Measurements from ENCODE around the gene GDAP1L1.

The GDAP1L1 gene

DNA sequence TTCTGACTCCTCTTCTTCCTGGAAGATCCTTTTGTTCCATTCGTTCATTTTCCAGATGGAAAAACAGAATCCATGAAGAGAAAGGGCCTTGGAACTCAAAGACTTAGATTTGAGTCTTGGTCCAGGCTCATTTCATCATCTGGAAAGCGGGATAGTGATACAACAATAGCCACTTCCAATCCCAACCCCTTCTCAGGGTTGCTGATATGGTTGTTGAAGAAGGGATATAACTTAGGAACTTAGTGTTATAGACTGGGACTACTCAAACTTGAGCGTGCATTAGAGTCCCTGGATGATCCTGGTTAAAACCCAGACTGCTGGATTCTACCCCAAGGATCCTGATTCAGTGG lies 1.3 kb downstream of the GDAP1L1 start:
- H3K4me1 ChIP-seq (ENCODE audit: control extremely low read depth in 1 of 4, control insufficient read depth in 4 of 4, insufficient read depth in 4 of 4, low read length in 3 of 4) = peaks cover 0 to 4% (median 0%) of the 10 kb centered on the region in 4 experiments
- POLR2A ChIA-PET = interaction anchor here (0.7 kb wide), 1 partner anchor 259 kb away, joined by 4 read pairs; no protein-coding TSS in a partner anchor
- peaks cover 0 to 3% (median 0%) of the 10 kb centered on the region in 5 experiments for H3K9me3 ChIP-seq (ENCODE audit: control extremely low read depth in 1 of 5, control insufficient read depth in 4 of 5, insufficient read depth in 2 of 5, low read depth in 1 of 5, low read length in 4 of 5)
- CTCF ChIA-PET = interaction anchor here (1.2 to 1.4 kb wide), 2 partner anchors 8 to 71 kb away, joined by 3 to 4 read pairs; no protein-coding TSS in a partner anchor
- H3K27ac ChIP-seq (ENCODE audit: insufficient read depth in 1 of 2, low read depth in 1 of 2, low read length in 2 of 2, poor library complexity in 1 of 2, severe bottlenecking in 2 of 2) = no peak overlapping the region
- no peak for DNase-seq
- H3K4me3 ChIP-seq (ENCODE audit: control insufficient read depth in 1 of 7, extremely low read depth in 1 of 7, insufficient read depth in 4 of 7, low read depth in 2 of 7, low read length in 6 of 7) = no peak overlapping the region
- H3K27me3 ChIP-seq (replicated peaks in 2 of 5; ENCODE audit: control insufficient read depth in 4 of 5, insufficient read depth in 5 of 5, low read length in 4 of 5) = peaks cover 0 to 41% (median 7%) of the 10 kb centered on the region in 5 experiments
- WGBS (ENCODE audit: insufficient coverage) = 43% methylated on average over 2 of the region's 3 CpGs
- no peaks in the 10 kb centered on the region for H3K36me3 ChIP-seq (ENCODE audit: control insufficient read depth in 4 of 4, insufficient read depth in 4 of 4, low read length in 3 of 4)

DNA sequence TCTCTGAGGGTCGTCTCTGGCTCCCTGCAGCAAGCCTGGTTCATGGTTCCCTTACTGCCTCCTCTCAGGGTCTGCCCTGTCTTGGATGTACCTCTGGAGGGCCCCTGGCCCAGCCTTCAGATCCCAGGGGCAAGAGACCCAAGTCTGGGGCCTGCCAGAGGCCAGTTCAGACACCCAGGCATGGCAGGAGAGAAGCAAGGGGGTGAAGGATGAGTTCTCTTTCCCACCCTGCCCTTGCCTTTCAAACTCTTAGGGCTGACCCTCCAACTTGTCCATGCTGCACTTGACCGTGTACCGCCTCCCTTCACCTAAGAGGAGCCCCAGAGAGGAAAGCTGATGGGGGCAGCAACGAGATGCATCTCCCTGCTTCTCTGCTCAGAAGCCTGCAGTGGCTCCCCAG lies 4.2 kb downstream of the GDAP1L1 start:
- POLR2A ChIA-PET = no interaction called here
- peaks cover 0 to 4% (median 0%) of the 10 kb centered on the region in 4 experiments for H3K4me1 ChIP-seq (ENCODE audit: control extremely low read depth in 1 of 4, control insufficient read depth in 4 of 4, insufficient read depth in 4 of 4, low read length in 3 of 4)
- H3K36me3 ChIP-seq (ENCODE audit: control insufficient read depth in 4 of 4, insufficient read depth in 4 of 4, low read length in 3 of 4) = no peaks in the 10 kb centered on the region
- H3K27me3 ChIP-seq (replicated peaks in 2 of 5; ENCODE audit: control insufficient read depth in 4 of 5, insufficient read depth in 5 of 5, low read length in 4 of 5) = peaks cover 0 to 25% (median 6%) of the 10 kb centered on the region in 5 experiments
- H3K4me3 ChIP-seq (ENCODE audit: control insufficient read depth in 1 of 7, extremely low read depth in 1 of 7, insufficient read depth in 4 of 7, low read depth in 2 of 7, low read length in 6 of 7) = no peak overlapping the region
- CTCF ChIA-PET = no interaction called here
- H3K27ac ChIP-seq (ENCODE audit: insufficient read depth in 1 of 2, low read depth in 1 of 2, low read length in 2 of 2, poor library complexity in 1 of 2, severe bottlenecking in 2 of 2) = no peak overlapping the region
- no peak for DNase-seq
- WGBS (ENCODE audit: insufficient coverage) = 86% methylated on average over 3 of the region's 4 CpGs
- H3K9me3 ChIP-seq (ENCODE audit: control extremely low read depth in 1 of 5, control insufficient read depth in 4 of 5, insufficient read depth in 2 of 5, low read depth in 1 of 5, low read length in 4 of 5) = no peaks in the 10 kb centered on the region

DNA sequence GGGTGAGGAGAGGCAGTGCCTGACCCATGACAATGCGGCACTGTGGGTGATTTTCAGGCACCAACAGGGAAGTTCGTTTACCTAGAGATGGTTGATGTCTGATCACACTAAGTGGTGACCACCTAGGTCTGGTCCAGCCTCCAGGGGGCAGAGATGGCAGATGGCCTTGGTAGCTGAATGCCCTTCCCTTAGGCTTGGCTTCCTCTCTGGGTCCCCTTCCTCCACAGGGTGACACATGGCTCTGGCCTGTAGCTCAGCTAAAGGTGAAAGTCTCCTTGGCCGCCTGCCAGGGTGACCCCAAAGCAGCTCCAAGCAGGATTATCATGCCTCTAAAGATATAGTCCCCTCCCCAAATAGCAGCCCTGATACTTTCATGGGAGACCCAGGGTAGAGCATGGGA lies 6.4 kb downstream of the GDAP1L1 start:
- DNase-seq = no peak
- 100% methylated on average over 2 of the region's 3 CpGs for WGBS (ENCODE audit: insufficient coverage)
- ChIA-PET POLR2A (no interaction called here), CTCF (interaction anchor here (1.0 kb wide), 1 partner anchor 10 kb away, joined by 3 read pairs; no protein-coding TSS in a partner anchor)
- Histone ChIP-seq H3K27ac (ENCODE audit: insufficient read depth in 1 of 2, low read depth in 1 of 2, low read length in 2 of 2, poor library complexity in 1 of 2, severe bottlenecking in 2 of 2) (no peak overlapping the region), H3K4me1 (ENCODE audit: control extremely low read depth in 1 of 4, control insufficient read depth in 4 of 4, insufficient read depth in 4 of 4, low read length in 3 of 4) (no peaks in the 10 kb centered on the region), H3K36me3 (ENCODE audit: control insufficient read depth in 4 of 4, insufficient read depth in 4 of 4, low read length in 3 of 4) (no peaks in the 10 kb centered on the region), H3K9me3 (ENCODE audit: control extremely low read depth in 1 of 5, control insufficient read depth in 4 of 5, insufficient read depth in 2 of 5, low read depth in 1 of 5, low read length in 4 of 5) (no peaks in the 10 kb centered on the region), H3K27me3 (replicated peaks in 2 of 5; ENCODE audit: control insufficient read depth in 4 of 5, insufficient read depth in 5 of 5, low read length in 4 of 5) (peaks cover 0 to 3% (median 2%) of the 10 kb centered on the region in 5 experiments), H3K4me3 (ENCODE audit: control insufficient read depth in 1 of 7, extremely low read depth in 1 of 7, insufficient read depth in 4 of 7, low read depth in 2 of 7, low read length in 6 of 7) (no peak overlapping the region)

DNA sequence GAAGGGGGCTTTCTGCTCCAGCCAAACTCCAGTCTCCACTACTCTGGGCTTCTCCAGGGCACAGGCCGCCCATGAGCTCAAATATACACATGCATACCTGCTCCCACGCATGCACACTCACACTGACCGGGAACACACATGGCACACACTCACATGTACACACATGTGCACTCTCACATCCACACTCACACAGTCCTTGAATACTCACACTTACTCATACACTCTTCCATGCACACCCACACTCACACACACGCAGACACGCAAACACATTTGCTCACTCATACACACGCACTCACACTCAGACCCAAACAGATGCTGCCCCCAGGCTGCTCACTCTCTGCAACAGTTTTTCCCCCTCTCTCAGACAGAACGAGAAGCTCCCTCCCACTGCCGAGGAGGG lies 7.0 kb downstream of the GDAP1L1 start:
- Histone ChIP-seq H3K9me3 (ENCODE audit: control extremely low read depth in 1 of 5, control insufficient read depth in 4 of 5, insufficient read depth in 2 of 5, low read depth in 1 of 5, low read length in 4 of 5) (no peaks in the 10 kb centered on the region), H3K4me1 (ENCODE audit: control extremely low read depth in 1 of 4, control insufficient read depth in 4 of 4, insufficient read depth in 4 of 4, low read length in 3 of 4) (no peaks in the 10 kb centered on the region), H3K27me3 (replicated peaks in 2 of 5; ENCODE audit: control insufficient read depth in 4 of 5, insufficient read depth in 5 of 5, low read length in 4 of 5) (peaks cover 0 to 2% (median 0%) of the 10 kb centered on the region in 5 experiments), H3K4me3 (ENCODE audit: control insufficient read depth in 1 of 7, extremely low read depth in 1 of 7, insufficient read depth in 4 of 7, low read depth in 2 of 7, low read length in 6 of 7) (no peak overlapping the region), H3K36me3 (ENCODE audit: control insufficient read depth in 4 of 4, insufficient read depth in 4 of 4, low read length in 3 of 4) (no peaks in the 10 kb centered on the region), H3K27ac (ENCODE audit: insufficient read depth in 1 of 2, low read depth in 1 of 2, low read length in 2 of 2, poor library complexity in 1 of 2, severe bottlenecking in 2 of 2) (no peak overlapping the region)
- ChIA-PET POLR2A (no interaction called here), CTCF (interaction anchor here (1.0 to 2.1 kb wide), 2 partner anchors 9 to 35 kb away, joined by 3 to 4 read pairs; no protein-coding TSS in a partner anchor)
- DNase-seq = no peak
- 88% methylated on average over 7 of the region's 8 CpGs for WGBS (ENCODE audit: insufficient coverage)

DNA sequence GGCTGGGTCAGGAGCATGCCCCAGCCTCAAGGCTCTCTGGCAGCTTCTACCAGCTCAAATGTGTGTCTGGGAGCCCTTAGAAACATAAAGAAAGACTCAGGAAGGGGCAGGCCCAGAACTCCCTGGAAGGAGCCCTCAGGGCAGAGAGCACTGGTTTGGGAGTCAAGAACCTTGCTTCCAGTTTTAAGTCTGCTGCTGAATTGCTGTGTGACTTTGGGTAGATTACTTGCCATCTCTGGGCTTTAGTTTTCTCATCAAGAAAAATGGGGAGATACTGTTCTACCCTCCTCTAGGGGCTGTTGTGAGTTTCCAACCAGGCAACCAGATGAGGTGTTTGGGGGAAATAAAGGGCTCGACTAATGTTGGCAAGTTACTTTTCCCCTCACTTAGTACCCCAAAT lies 8.8 kb downstream of the GDAP1L1 start:
- ChIA-PET CTCF (interaction anchor here (2.1 kb wide), 1 partner anchor 37 kb away, joined by 4 read pairs; no protein-coding TSS in a partner anchor), POLR2A (no interaction called here)
- no peak overlapping the region for H3K4me3 ChIP-seq (ENCODE audit: control insufficient read depth in 1 of 7, extremely low read depth in 1 of 7, insufficient read depth in 4 of 7, low read depth in 2 of 7, low read length in 6 of 7)
- H3K36me3 ChIP-seq (ENCODE audit: control insufficient read depth in 4 of 4, insufficient read depth in 4 of 4, low read length in 3 of 4) = no peaks in the 10 kb centered on the region
- no peak overlapping the region for H3K27ac ChIP-seq (ENCODE audit: insufficient read depth in 1 of 2, low read depth in 1 of 2, low read length in 2 of 2, poor library complexity in 1 of 2, severe bottlenecking in 2 of 2)
- H3K9me3 ChIP-seq (ENCODE audit: control extremely low read depth in 1 of 5, control insufficient read depth in 4 of 5, insufficient read depth in 2 of 5, low read depth in 1 of 5, low read length in 4 of 5) = no peaks in the 10 kb centered on the region
- no peak for DNase-seq
- no peaks in the 10 kb centered on the region for H3K4me1 ChIP-seq (ENCODE audit: control extremely low read depth in 1 of 4, control insufficient read depth in 4 of 4, insufficient read depth in 4 of 4, low read length in 3 of 4)
- WGBS (ENCODE audit: insufficient coverage) = no CpG with 5 or more reads among the region's 1 CpG
- H3K27me3 ChIP-seq (replicated peaks in 2 of 5; ENCODE audit: control insufficient read depth in 4 of 5, insufficient read depth in 5 of 5, low read length in 4 of 5) = no peaks in the 10 kb centered on the region

DNA sequence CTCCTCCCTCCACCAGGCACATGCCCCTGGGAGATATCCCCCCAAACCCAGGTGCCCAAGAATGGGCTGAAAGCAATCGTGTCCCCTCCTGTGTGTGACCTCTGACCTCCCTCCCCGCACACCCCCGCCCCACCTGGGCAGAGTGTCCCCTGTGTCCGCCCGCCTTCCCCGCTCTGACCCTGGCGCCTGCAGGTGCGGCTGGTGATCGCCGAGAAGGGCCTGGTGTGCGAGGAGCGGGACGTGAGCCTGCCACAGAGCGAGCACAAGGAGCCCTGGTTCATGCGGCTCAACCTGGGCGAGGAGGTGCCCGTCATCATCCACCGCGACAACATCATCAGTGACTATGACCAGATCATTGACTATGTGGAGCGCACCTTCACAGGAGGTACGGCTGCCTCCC lies 9.9 kb downstream of the GDAP1L1 start:
- Histone ChIP-seq H3K4me1 (ENCODE audit: control extremely low read depth in 1 of 4, control insufficient read depth in 4 of 4, insufficient read depth in 4 of 4, low read length in 3 of 4) (no peaks in the 10 kb centered on the region), H3K27me3 (replicated peaks in 2 of 5; ENCODE audit: control insufficient read depth in 4 of 5, insufficient read depth in 5 of 5, low read length in 4 of 5) (no peaks in the 10 kb centered on the region), H3K9me3 (ENCODE audit: control extremely low read depth in 1 of 5, control insufficient read depth in 4 of 5, insufficient read depth in 2 of 5, low read depth in 1 of 5, low read length in 4 of 5) (no peaks in the 10 kb centered on the region), H3K27ac (ENCODE audit: insufficient read depth in 1 of 2, low read depth in 1 of 2, low read length in 2 of 2, poor library complexity in 1 of 2, severe bottlenecking in 2 of 2) (no peak overlapping the region), H3K36me3 (ENCODE audit: control insufficient read depth in 4 of 4, insufficient read depth in 4 of 4, low read length in 3 of 4) (no peaks in the 10 kb centered on the region), H3K4me3 (ENCODE audit: control insufficient read depth in 1 of 7, extremely low read depth in 1 of 7, insufficient read depth in 4 of 7, low read depth in 2 of 7, low read length in 6 of 7) (no peak overlapping the region)
- ChIA-PET CTCF (no interaction called here), POLR2A (no interaction called here)
- 98% methylated on average over 19 of the region's 21 CpGs for WGBS (ENCODE audit: insufficient coverage)
- no peak for DNase-seq

DNA sequence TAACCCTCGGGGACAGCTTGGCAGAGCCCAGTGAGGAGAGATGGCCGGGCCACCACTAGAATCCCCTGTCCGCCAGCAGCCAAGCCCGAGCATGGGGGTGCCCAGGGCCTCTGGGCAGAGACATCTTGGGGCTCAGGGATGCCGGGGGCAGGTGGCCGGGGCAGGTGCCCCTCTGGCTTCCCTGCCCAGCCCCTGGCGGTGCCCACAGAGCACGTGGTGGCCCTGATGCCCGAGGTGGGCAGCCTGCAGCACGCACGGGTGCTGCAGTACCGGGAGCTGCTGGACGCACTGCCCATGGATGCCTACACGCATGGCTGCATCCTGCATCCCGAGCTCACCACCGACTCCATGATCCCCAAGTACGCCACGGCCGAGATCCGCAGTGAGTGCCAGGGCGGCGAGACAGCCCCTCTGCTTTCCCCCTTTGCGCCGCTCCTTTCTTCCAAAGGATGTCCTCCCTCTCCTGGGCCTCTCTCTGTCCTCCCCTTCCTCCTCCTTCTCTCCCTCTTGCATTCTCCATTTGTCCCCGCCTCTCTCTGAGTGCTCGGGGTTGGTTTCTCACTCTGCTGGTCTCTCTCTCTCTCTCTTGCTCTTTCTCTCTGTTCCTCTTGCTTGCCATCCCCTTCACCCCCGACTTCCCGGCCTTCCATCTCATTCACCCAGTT lies 11.2 kb downstream of the GDAP1L1 start:
- no peaks in the 10 kb centered on the region for H3K36me3 ChIP-seq (ENCODE audit: control insufficient read depth in 4 of 4, insufficient read depth in 4 of 4, low read length in 3 of 4)
- ChIA-PET CTCF (no interaction called here), POLR2A (no interaction called here)
- H3K4me3 ChIP-seq (ENCODE audit: control insufficient read depth in 1 of 7, extremely low read depth in 1 of 7, insufficient read depth in 4 of 7, low read depth in 2 of 7, low read length in 6 of 7) = no peak overlapping the region
- H3K27ac ChIP-seq (ENCODE audit: insufficient read depth in 1 of 2, low read depth in 1 of 2, low read length in 2 of 2, poor library complexity in 1 of 2, severe bottlenecking in 2 of 2) = no peak overlapping the region
- H3K4me1 ChIP-seq (ENCODE audit: control extremely low read depth in 1 of 4, control insufficient read depth in 4 of 4, insufficient read depth in 4 of 4, low read length in 3 of 4) = no peaks in the 10 kb centered on the region
- no peak for DNase-seq
- H3K27me3 ChIP-seq (replicated peaks in 2 of 5; ENCODE audit: control insufficient read depth in 4 of 5, insufficient read depth in 5 of 5, low read length in 4 of 5) = peaks cover 0 to 1% (median 0%) of the 10 kb centered on the region in 5 experiments
- no peaks in the 10 kb centered on the region for H3K9me3 ChIP-seq (ENCODE audit: control extremely low read depth in 1 of 5, control insufficient read depth in 4 of 5, insufficient read depth in 2 of 5, low read depth in 1 of 5, low read length in 4 of 5)
- WGBS (ENCODE audit: insufficient coverage) = 96% methylated on average over 28 of the region's 28 CpGs

Measured in common myeloid progenitor, CD34-positive (primary cell).